ENCODE data around the gene LTF.

DNA sequence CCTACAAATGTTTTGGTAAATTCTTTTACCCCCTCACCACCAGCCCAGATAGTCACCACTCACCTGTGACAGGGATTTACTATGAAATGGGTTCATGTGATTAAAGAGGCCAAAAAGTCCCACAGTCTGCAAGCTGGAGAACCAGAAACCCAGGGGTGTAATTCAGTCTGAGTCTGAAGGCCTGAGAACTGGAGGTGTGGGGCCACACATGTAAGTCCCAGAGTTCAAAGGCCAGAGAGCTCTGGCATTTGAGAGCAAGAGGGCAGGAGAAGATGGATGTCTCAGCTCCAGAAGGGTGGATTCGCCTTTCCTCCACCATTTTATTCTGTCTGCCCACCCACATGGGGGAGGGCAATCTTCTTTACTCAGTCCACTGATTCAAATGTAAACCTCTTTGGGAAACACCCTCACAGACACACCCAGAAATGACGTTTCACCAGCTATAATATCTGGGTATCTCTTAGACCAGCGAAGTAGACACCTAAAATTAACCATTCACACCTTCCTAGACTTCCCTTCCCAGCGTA is 45.0 kb upstream of the LTF start:
- TF ChIP-seq ZFX (CRISPR knock-in tag; IDR thresholded peaks at IDR 0.05; ENCODE audit: low read depth) (no peak), ZNF563 (CRISPR knock-in tag; IDR thresholded peaks at IDR 0.05) (no peak)
- TF ChIP-seq, protein P1, sequence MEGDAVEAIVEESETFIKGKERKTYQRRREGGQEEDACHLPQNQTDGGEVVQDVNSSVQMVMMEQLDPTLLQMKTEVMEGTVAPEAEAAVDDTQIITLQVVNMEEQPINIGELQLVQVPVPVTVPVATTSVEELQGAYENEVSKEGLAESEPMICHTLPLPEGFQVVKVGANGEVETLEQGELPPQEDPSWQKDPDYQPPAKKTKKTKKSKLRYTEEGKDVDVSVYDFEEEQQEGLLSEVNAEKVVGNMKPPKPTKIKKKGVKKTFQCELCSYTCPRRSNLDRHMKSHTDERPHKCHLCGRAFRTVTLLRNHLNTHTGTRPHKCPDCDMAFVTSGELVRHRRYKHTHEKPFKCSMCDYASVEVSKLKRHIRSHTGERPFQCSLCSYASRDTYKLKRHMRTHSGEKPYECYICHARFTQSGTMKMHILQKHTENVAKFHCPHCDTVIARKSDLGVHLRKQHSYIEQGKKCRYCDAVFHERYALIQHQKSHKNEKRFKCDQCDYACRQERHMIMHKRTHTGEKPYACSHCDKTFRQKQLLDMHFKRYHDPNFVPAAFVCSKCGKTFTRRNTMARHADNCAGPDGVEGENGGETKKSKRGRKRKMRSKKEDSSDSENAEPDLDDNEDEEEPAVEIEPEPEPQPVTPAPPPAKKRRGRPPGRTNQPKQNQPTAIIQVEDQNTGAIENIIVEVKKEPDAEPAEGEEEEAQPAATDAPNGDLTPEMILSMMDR (CRISPR knock-in tag; IDR thresholded peaks at IDR 0.05), result no peak

Measured in HepG2 (cell line).